Metanephros (tissue), 1 donor: ENCODE results near the gene PLAAT1. TPM values are rescaled to one million over a fixed set of nuclear protein-coding genes. Genes with fewer than 3 reads are reported as not detected.

Source experiments
- total RNA-seq: library from RNA; depleted of rRNA; stranded (reverse); fragments of >200 nt; gene quantifications from one replicate; pipeline ENCODE4 v1.2.3, GENCODE V29; 2014

The PLAAT1 gene
- 4.0 TPM for total RNA-seq

GRCh38 chr3:193240850-193241706 lies at the start of gene PLAAT1:
PLAAT1 (plus strand) TSS chr3:193241222; CDS start chr3:193255651, 14,429 bp downstream.

Other genes with a start within 250 kb of the PLAAT1 start
- not detected for gene ATP13A5, start 137.5 kb downstream of the PLAAT1 start, total RNA-seq